MG63 (cell line): ENCODE data around the gene DUSP11. TPM values are rescaled to one million over a fixed set of nuclear protein-coding genes. Genes with fewer than 3 reads are reported as not detected.
"Not testable (repeated sequence)": the region's sequence is repeated elsewhere in the genome, so short reads cannot be mapped to it uniquely, and the experiment has no call there.

Source experiments
- DNase-seq: peaks from one replicate; pipeline ENCODE4 v3.0.0-alpha.2; 2020
- H3K27me3 ChIP-seq: fragments of 250-450 bp; sonication (Bioruptor Pico); 2 replicates; pipeline ENCODE4 v1.5.1; 2020; ENCODE audit warnings: mild to moderate bottlenecking, moderate library complexity
- H3K36me3 ChIP-seq: fragments of 250-450 bp; sonication (Bioruptor Pico); 2 replicates; pipeline ENCODE4 v1.5.1; 2020; ENCODE audit warnings: mild to moderate bottlenecking, moderate library complexity
- H3K4me3 ChIP-seq: fragments of 250-450 bp; sonication (Bioruptor Pico); 2 replicates; pipeline ENCODE4 v1.5.1; 2020; ENCODE audit warnings: mild to moderate bottlenecking, moderate library complexity
- H3K9me3 ChIP-seq: fragments of 250-450 bp; sonication (Bioruptor Pico); 2 replicates; pipeline ENCODE4 v1.5.1; 2020; ENCODE audit warnings: mild to moderate bottlenecking, moderate library complexity
- total RNA-seq: library from RNA; depleted of rRNA; stranded (reverse); fragments of >200 nt; shearing (Covaris generic); gene quantifications from 2 replicates; pipeline ENCODE4 v1.2.3, GENCODE V29; 2014; ENCODE audit warnings: low replicate concordance

Gene DUSP11
- total RNA-seq, 1 experiment from 2014 or later = 13.0 TPM

GRCh38 chr2:73783402-73783801 lies 3.5 kb upstream of the DUSP11 start:
- H3K4me3 ChIP-seq, H3K9me3 ChIP-seq, H3K36me3 ChIP-seq, H3K27me3 ChIP-seq: not testable (repeated sequence)
- peak; percentile 56 for DNase-seq

- no peaks in the 10 kb centered on the region for H3K9me3 ChIP-seq
- peak overlapping the region; percentile 97 for H3K4me3 ChIP-seq
- no peaks in the 10 kb centered on the region for H3K27me3 ChIP-seq
- DNase-seq = no peak
- peaks cover 13% of the 10 kb centered on the region for H3K36me3 ChIP-seq
These were observed 307 bp upstream of the DUSP11 start for GRCh38 chr2:73780237-73780582.

- not testable (repeated sequence) for H3K27me3 ChIP-seq, H3K9me3 ChIP-seq, DNase-seq
- peak overlapping the region; percentile 97 for H3K4me3 ChIP-seq
- H3K36me3 ChIP-seq = peaks cover 24% of the 10 kb centered on the region
These were observed 936 bp downstream of the DUSP11 start for GRCh38 chr2:73778867-73779466.

GRCh38 chr2:73776869-73777519 lies 2.9 kb downstream of the DUSP11 start:
- peaks cover 44% of the 10 kb centered on the region for H3K36me3 ChIP-seq
- no peaks in the 10 kb centered on the region for H3K27me3 ChIP-seq
- H3K4me3 ChIP-seq = no peak overlapping the region
- DNase-seq = no peak
- H3K9me3 ChIP-seq = no peaks in the 10 kb centered on the region

GRCh38 chr2:73776381-73776780 lies 3.5 kb downstream of the DUSP11 start:
- H3K9me3 ChIP-seq = no peaks in the 10 kb centered on the region
- H3K27me3 ChIP-seq = no peaks in the 10 kb centered on the region
- peaks cover 45% of the 10 kb centered on the region for H3K36me3 ChIP-seq
- no peak overlapping the region for H3K4me3 ChIP-seq
- no peak for DNase-seq

- no peak for DNase-seq
- Histone ChIP-seq H3K27me3 (no peaks in the 10 kb centered on the region), H3K9me3 (no peaks in the 10 kb centered on the region), H3K36me3 (peaks cover 60% of the 10 kb centered on the region), H3K4me3 (no peak overlapping the region)
These were observed 7.1 kb downstream of the DUSP11 start for GRCh38 chr2:73772819-73773218.

GRCh38 chr2:73770725-73771124 lies 9.2 kb downstream of the DUSP11 start:
- no peak overlapping the region for H3K4me3 ChIP-seq
- H3K36me3 ChIP-seq = peaks cover 64% of the 10 kb centered on the region
- H3K9me3 ChIP-seq = no peaks in the 10 kb centered on the region
- no peaks in the 10 kb centered on the region for H3K27me3 ChIP-seq
- no peak for DNase-seq

GRCh38 chr2:73766994-73767393 lies 12.9 kb downstream of the DUSP11 start:
- Histone ChIP-seq H3K4me3 (no peak overlapping the region), H3K27me3 (no peaks in the 10 kb centered on the region), H3K36me3 (peaks cover 58% of the 10 kb centered on the region), H3K9me3 (no peaks in the 10 kb centered on the region)
- DNase-seq = no peak

GRCh38 chr2:73766349-73766748 lies 13.6 kb downstream of the DUSP11 start:
- Histone ChIP-seq H3K9me3 (no peaks in the 10 kb centered on the region), H3K27me3 (no peaks in the 10 kb centered on the region), H3K4me3 (no peak overlapping the region), H3K36me3 (peaks cover 60% of the 10 kb centered on the region)
- DNase-seq = no peak

GRCh38 chr2:73764945-73765344 lies 15.0 kb downstream of the DUSP11 start:
- Histone ChIP-seq H3K36me3 (peaks cover 74% of the 10 kb centered on the region), H3K9me3 (no peaks in the 10 kb centered on the region), H3K4me3 (no peak overlapping the region), H3K27me3 (no peaks in the 10 kb centered on the region)
- no peak for DNase-seq

- Histone ChIP-seq H3K4me3 (no peak overlapping the region), H3K27me3 (no peaks in the 10 kb centered on the region), H3K36me3 (peaks cover 72% of the 10 kb centered on the region), H3K9me3 (no peaks in the 10 kb centered on the region)
- DNase-seq = no peak
These were observed 17.3 kb downstream of the DUSP11 start for GRCh38 chr2:73762571-73762970.

GRCh38 chr2:73759904-73760303 lies 20.0 kb downstream of the DUSP11 start:
- H3K4me3 ChIP-seq = no peak overlapping the region
- peaks cover 71% of the 10 kb centered on the region for H3K36me3 ChIP-seq
- no peaks in the 10 kb centered on the region for H3K27me3 ChIP-seq
- no peak for DNase-seq
- H3K9me3 ChIP-seq = no peaks in the 10 kb centered on the region

GRCh38 chr2:73759285-73759764 lies 20.6 kb downstream of the DUSP11 start:
- H3K36me3 ChIP-seq = peaks cover 73% of the 10 kb centered on the region
- no peak for DNase-seq
- no peak overlapping the region for H3K4me3 ChIP-seq
- H3K9me3 ChIP-seq = no peaks in the 10 kb centered on the region
- no peaks in the 10 kb centered on the region for H3K27me3 ChIP-seq

- H3K27me3 ChIP-seq, H3K4me3 ChIP-seq, DNase-seq, H3K9me3 ChIP-seq: not testable (repeated sequence)
- peaks cover 48% of the 10 kb centered on the region for H3K36me3 ChIP-seq
These were observed 25.6 kb downstream of the DUSP11 start for GRCh38 chr2:73754332-73754731.

GRCh38 chr2:73749314-73749713 lies 30.6 kb downstream of the DUSP11 start:
- Histone ChIP-seq H3K27me3 (no peaks in the 10 kb centered on the region), H3K4me3 (no peak overlapping the region), H3K36me3 (peaks cover 32% of the 10 kb centered on the region), H3K9me3 (0 out of 2 replicates have a peak, but pooled peaks cover 2% of the 10 kb centered on the region)
- no peak for DNase-seq

GRCh38 chr2:73746877-73747208 lies 33.1 kb downstream of the DUSP11 start:
- H3K9me3 ChIP-seq = no peaks in the 10 kb centered on the region
- H3K27me3 ChIP-seq = no peaks in the 10 kb centered on the region
- H3K4me3 ChIP-seq = no peak overlapping the region
- DNase-seq = no peak
- peaks cover 29% of the 10 kb centered on the region for H3K36me3 ChIP-seq

GRCh38 chr2:73746015-73746876 lies 33.7 kb downstream of the DUSP11 start:
- DNase-seq = no peak
- Histone ChIP-seq H3K9me3 (no peaks in the 10 kb centered on the region), H3K4me3 (no peak overlapping the region)

More at GRCh38 chr2:73746015-73746876, 33.7 kb downstream of the DUSP11 start:
- Histone ChIP-seq H3K36me3 (peaks cover 29% of the 10 kb centered on the region), H3K27me3 (no peaks in the 10 kb centered on the region)
